ENCODE measurements around the gene CCSAP.
"Not testable (repeated sequence)": the region's sequence is repeated elsewhere in the genome, so short reads cannot be mapped to it uniquely, and the experiment has no call there.

Gene CCSAP

GRCh38 chr1:229325401-229325800 lies 17.4 kb downstream of the CCSAP start:
- no peak for DNase-seq

GRCh38 chr1:229323885-229324553 lies 18.8 kb downstream of the CCSAP start:
- no peak for DNase-seq

- DNase-seq = no peak
These were observed 19.6 kb downstream of the CCSAP start for GRCh38 chr1:229323201-229323600.

GRCh38 chr1:229319487-229319886 lies 23.4 kb downstream of the CCSAP start:
- DNase-seq = no peak

DNA sequence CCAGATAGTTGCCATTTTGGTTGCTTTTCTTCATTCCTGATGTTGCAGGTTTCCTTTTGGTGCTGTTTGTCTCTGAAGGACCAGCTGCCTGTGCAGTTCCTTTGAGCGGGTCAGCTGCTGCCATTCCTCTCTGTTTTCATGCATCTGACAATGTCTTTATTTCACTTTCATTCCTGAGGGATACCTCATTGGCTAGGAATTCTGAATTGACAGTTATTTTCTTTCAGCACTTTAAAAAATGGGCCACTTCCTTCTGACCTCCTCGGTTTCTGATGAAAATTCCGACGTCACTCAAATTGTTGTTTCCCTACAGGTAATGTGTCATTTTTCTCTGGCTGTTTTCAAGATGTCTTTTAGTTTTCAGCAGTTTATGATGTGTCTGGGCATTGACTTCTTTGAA lies 24.8 kb downstream of the CCSAP start:
- no peak for DNase-seq

DNA sequence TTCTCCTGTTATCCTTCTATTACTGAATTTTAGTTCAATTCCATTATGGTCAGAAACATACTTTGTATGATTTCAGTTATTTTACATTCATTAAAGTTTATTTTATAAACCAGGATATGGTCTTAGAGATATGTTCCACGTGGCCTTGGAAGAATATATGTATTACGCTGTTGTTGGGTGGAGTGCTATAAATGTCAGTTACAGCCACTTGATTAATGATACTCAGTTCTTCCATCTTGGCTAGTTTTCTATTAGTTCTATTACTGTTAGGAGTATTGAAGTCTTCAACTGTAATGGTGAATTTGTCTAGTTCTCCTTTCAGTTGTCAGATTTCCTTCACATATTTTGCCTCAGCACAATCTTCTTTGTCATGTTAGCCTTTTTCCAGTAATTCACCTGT lies 26.7 kb downstream of the CCSAP start:
- DNase-seq = no peak

- DNase-seq = no peak
These were observed 32.0 kb downstream of the CCSAP start for GRCh38 chr1:229310833-229311232.

- no peak for DNase-seq
These were observed 33.2 kb downstream of the CCSAP start for GRCh38 chr1:229309684-229310083.

GRCh38 chr1:229309074-229309473 lies 33.8 kb downstream of the CCSAP start:
- no peak for DNase-seq

- DNase-seq = no peak
These were observed 37.5 kb downstream of the CCSAP start for GRCh38 chr1:229305392-229305791.

DNA sequence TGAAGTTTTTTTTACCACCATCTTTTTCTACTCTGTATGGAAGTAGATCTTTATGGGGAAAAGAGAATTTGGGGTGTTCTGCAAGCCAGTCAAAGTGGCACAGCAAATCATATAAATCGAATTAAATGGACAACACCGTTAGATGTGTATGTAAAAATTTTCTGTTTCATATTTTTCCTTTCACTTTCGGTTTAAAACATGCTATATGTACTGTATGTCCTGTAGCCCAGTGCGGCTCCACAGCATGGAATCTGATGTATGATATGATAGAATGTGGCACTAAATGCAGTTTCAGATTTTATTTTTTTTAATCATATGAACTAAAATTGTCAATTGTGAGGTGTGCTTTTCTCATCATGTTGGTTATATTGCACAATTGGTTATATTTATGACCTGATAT lies 39.0 kb downstream of the CCSAP start:
- DNase-seq = no peak

- no peak for DNase-seq
These were observed 40.1 kb downstream of the CCSAP start for GRCh38 chr1:229302740-229303139.

DNA sequence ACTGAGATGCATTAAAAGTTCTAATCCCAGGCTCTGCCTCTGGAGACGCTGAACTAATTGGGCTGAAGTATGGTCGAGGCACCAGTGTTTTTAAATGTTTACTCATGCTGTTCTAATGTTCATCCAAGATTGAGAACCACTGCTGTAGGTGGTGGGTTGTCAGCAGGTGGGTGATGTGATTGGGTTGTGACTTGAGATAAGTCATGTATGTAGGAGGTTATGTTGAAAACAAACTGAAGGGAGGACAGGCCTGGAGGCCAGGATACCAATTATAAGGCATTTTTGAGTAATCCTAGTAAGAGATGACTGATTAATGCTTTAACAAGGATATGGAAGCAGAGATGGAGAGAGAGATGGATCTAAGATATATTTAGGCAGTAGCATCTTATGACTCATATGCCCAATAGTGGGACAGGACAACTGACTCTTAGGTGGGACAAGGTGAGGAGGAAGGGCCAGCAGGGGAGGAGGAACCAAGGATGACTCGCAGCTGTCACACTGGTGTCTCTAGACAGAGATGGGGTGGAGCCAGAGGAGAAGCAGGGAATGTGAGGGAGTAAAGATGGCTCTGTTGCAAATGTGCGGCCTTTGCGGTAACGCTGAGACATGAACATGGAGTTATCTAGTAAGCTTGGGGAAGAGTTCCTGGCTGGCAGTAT lies 42.6 kb downstream of the CCSAP start:
- DNase-seq = no peak

DNA sequence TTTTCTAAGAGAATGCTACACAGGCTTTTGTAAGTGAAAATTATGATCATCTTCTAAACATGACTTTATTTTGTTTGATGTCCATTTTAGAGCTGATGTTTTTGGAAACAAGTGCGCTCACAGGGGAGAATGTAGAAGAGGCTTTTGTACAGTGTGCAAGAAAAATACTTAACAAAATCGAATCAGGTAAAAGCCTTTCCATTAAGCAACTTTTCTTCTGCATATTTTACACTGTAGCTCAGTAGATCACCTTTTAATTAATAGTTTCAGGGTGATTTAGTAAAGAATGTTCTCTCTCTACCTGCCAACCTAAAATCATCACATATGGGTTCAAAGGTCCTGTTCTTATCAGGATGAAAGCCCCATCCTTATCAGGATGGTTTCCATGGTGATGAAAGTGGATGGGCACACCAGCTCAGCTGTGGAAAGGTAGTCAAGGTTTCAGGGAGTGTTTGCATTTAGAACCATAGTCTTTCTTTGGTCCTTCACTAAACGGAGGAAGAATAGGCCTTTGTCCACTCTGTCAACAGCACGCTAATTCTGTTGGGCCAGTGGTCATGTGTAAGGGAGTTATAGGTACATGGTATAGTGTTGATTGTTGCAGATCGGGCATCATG lies 43.9 kb downstream of the CCSAP start:
- DNase-seq = no peak

- DNase-seq = no peak
These were observed 44.4 kb downstream of the CCSAP start for GRCh38 chr1:229298420-229298819.

DNA sequence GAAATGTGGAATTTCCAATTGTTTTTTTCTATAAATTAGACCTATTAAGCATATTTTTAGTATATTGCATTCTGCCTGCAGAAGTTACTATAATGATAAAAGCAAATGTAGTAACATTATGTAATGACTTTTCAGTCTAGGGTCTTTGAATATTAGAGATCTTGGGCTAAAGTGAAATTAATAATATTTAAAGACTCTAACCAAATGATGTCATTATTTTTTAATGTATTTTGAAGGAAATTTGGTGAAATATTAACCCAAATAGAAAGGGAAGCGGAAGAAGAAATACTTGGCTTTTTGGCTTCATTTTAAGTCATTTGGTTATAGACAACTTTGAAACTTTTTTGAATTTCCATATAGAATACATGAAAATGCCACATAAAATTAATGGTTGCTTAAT lies 45.1 kb downstream of the CCSAP start:
- DNase-seq = no peak

- DNase-seq = no peak
These were observed 46.3 kb downstream of the CCSAP start for GRCh38 chr1:229296541-229296941.

DNA sequence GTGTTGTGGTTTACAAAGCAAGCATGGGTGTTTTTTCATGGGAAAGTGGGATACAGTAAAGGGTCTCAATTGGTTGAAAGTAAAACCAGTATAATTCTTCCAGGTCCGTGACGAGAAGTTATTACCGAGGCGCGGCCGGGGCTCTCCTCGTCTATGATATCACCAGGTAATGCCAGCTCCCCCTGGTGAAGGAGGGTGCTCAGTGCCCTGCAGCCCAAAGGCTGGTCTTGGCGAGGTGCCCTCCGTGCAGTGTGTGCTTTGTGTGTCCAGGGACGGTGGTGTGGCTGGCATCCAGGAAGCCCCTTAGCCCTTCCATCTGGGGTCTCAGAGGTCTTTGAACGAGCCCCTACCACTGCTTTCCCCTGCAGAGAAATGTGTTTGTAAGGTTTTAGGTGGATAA lies 47.1 kb downstream of the CCSAP start:
- DNase-seq = no peak

GRCh38 chr1:229293528-229294204 lies 49.2 kb downstream of the CCSAP start:
- DNase-seq = no peak

DNA sequence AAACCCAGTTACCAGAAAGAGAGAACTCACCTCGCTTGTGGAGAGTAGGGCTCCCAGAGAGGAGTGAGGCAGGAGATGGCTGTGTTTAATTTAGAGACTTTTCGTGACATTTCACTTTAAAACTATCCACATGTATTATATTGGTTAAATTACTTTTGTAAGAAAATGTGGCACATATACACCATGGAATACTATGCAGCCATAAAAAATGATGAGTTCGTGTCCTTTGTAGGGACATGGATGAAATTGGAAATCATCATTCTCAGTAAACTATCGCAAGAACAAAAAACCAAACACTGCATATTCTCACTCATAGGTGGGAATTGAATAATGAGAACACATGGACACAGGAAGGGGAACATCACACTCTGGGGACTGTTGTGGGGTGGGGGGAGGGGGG lies 51.2 kb downstream of the CCSAP start:
- DNase-seq = not testable (repeated sequence)

DNA sequence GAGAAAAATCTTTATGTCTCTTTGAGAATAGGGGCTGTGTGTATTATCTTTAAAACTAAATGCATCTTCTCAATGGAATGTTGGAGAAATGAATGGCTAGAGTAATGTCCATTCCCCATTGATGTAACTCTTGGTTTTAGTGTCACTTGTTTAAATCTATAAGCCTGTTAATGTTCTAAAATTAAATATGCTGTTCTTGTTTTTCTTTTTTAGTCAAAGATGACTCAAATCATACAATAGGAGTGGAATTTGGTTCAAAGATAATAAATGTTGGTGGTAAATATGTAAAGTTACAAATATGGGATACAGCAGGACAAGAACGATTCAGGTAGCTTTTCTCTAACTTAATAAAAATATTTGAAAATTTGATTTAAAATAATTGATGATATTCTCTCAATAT lies 54.3 kb downstream of the CCSAP start:
- DNase-seq = no peak

DNA sequence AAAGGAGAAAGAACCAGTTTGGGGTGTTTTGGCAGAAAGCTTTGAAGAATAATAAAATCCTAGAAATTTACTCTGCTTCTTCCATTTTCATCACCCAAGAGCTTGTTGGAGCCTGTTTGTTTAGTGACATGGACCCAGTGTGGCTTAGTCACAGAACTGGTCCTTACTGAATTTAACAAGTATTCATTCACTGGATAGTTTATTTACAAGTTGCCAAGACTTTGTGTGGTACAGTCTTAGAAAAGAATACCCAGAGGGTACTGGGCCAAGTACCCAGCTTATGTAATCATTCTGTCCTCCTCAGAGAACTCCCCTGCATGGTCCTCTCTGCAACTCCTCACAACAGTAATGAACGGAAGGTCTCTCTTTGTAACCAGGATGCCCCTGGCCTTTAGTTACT lies 55.6 kb downstream of the CCSAP start:
- DNase-seq = no peak

GRCh38 chr1:229286099-229286766 lies 56.6 kb downstream of the CCSAP start:
- peak in 1 of 2 donors; percentile 30 for DNase-seq
